Heart right ventricle (tissue), 16 donors: Measurements from ENCODE around the gene DNM3. TPM values are rescaled to one million over a fixed set of nuclear protein-coding genes. Genes with fewer than 3 reads are reported as not detected.

Experiments
- ATAC-seq, 8 donors: fragments of 200-7000 bp; cut with Tn5 transposase; one replicate each; pipeline ENCODE4 v1.9.1; 2020; ENCODE audit warnings: mild to moderate bottlenecking in 8 of 8, moderate library complexity in 8 of 8, moderate number of reproducible peaks in 1 of 8
- DNase-seq, 2 donors: peaks; one replicate each; pipeline ENCODE4 v3.0.0-alpha.2; 2020
- H3K27ac ChIP-seq, 10 donors: fragments of 200-600 bp; sonication (generic) in 2 of 10; one replicate each; pipeline versions ENCODE4 v1.5.0 to v1.8.0; 2020 to 2022; ENCODE audit warnings: mild to moderate bottlenecking in 3 of 10
- H3K27me3 ChIP-seq, 7 donors: fragments of 200-600 bp; one replicate each; pipeline ENCODE4 v1.8.0; 2021 to 2022; ENCODE audit warnings: mild to moderate bottlenecking in 2 of 7
- H3K36me3 ChIP-seq, 9 donors: fragments of 200-600 bp; sonication (generic) in 1 of 9; one replicate each; pipeline versions ENCODE4 v1.5.0 to v1.8.0; 2020 to 2022; ENCODE audit warnings: mild to moderate bottlenecking in 2 of 9
- H3K4me1 ChIP-seq, 9 donors: fragments of 200-600 bp; sonication (generic) in 1 of 9; one replicate each; pipeline versions ENCODE4 v1.5.0 to v1.8.0; 2020 to 2022; ENCODE audit warnings: mild to moderate bottlenecking in 4 of 9
- H3K4me3 ChIP-seq, 10 donors: fragments of 200-600 bp; sonication (generic) in 2 of 10; one replicate each; pipeline versions ENCODE4 v1.5.0 to v1.8.0; 2020 to 2022; ENCODE audit warnings: mild to moderate bottlenecking in 7 of 10, moderate library complexity in 2 of 10
- H3K9me3 ChIP-seq, 11 donors: fragments of 200-600 bp in 10 of 11; sonication (generic) in 2 of 11; one replicate each; pipeline versions ENCODE4 v1.5.0 to v1.8.0; 2013 to 2022; ENCODE audit warnings: mild to moderate bottlenecking in 2 of 11, control low read depth in 1 of 11, moderate library complexity in 1 of 11
- CTCF ChIP-seq, 9 donors: fragments of 200-600 bp; sonication (generic) in 2 of 9; IDR thresholded peaks; one replicate each; pipeline versions ENCODE4 v1.5.0 to v1.8.0; 2021 to 2022; ENCODE audit warnings: antibody characterized with exemption in 9 of 9, mild to moderate bottlenecking in 5 of 9, moderate library complexity in 1 of 9
- WGBS, 2 donors: extraction: QIAGEN DNeasy Blood & Tissue Kit; methylation state at CpG; one replicate each; pipeline ENCODE4 v1.1.7; 2013; ENCODE audit warnings: inconsistent platforms in 1 of 2; 5-methylcytosine and 5-hydroxymethylcytosine counted together
- intact Hi-C, 10 donors: fragments of 100-400 bp; cut with DNase I; formaldehyde crosslinking; loops; one replicate each; pipeline versions ENCODE4 v1.11.1 to v1.14.2; 2022
- polyA plus RNA-seq, 2 donors: library from polyadenylated mRNA; stranded (reverse); fragments of 200-250 nt; gene quantifications; one replicate each; pipeline ENCODE4 v1.2.3, GENCODE V29; 2013
- total RNA-seq, 10 donors: library from RNA; stranded (reverse); fragmentation: NEBNext Ultra II Directional in 3 of 10; extraction: Animal tissue kit (Norgen Biotek cat#: 25700) in 3 of 10; gene quantifications; one replicate each; pipeline versions ENCODE4 v1.2.1 to v1.2.4, GENCODE V29; 2021 to 2023
- donor health status: Arrhythmogenic right ventricular cardiomyopathy.
- donor health status: ischemic (EF 13 %, LVEDD 7.1; RV severe dilation, severe dysfunction).
- donor health status: healthy with polysubstance abuse.
- donor health status: DM: no; HTN: yes; CAD: no.
- donor health status: DM: no; HTN: no; CAD: no.
- donor health status: ischemic (EF 25% LVEDD 6.9; RV normal size, moderate dysfunction).
- donor health status: ischemic (EF 25% LVEDD 5.7; RV mildly dilated, moderate dysfunction).
- donor health status: healthy.
- donor health status: DM: yes; HTN: yes; CAD: no.
- donor health status: Ischemic cardiomyopathy.
- donor health status: ischemic (EF 35%, LVEDD 5.7; RV mildly dilated, moderate dysfunction).
- donor health status: nonischemic (EF 11% LVEDD 7.7; RV severe dilation, severe dysfunction).
- donor health status: DM: yes; HTN: yes; CAD: no.
- donor health status: PGD.
- donor health status: ischemic (EF 29% LVEDD 5.4; RV normal size, mild dysfunction).
- donor health status: nonischemic (EF 23%, LVEDD 6.1; RV moderate dilation, normal function).

The DNM3 gene
- total and polyA plus RNA-seq, 12 donors: 0.77 to 2.8 (median 2.2) TPM

GRCh38 chr1:172168597-172168872, 327.2 kb downstream of the DNM3 start:
- Histone ChIP-seq H3K36me3 (no peaks in the 10 kb centered on the region), H3K4me3 (no peak overlapping the region), H3K4me1 (peaks cover 0 to 29% (median 6%) of the 10 kb centered on the region in 9 donors), H3K27me3 (no peaks in the 10 kb centered on the region), H3K9me3 (peaks cover 0 to 4% (median 0%) of the 10 kb centered on the region in 11 donors), H3K27ac (peak overlapping the region in 6 of 10 donors; percentile 5 to 75 (median 22))
- ATAC-seq (peak in 1 of 8 donors; percentile 30), DNase-seq (no peak)
- 31 to 50% methylated on average over 2 of the region's 2 CpGs for WGBS, 2 donors
- intact Hi-C loops: no loop called here
- no peak for TF ChIP-seq CTCF (IDR thresholded peaks at IDR 0.05)

- no peak for TF ChIP-seq CTCF (IDR thresholded peaks at IDR 0.05)
- intact Hi-C loops: no loop called here
- no peak for ATAC-seq
These were observed 328.5 kb downstream of the DNM3 start for GRCh38 chr1:172169836-172170235.

GRCh38 chr1:172172352-172172831, 331.1 kb downstream of the DNM3 start:
- 94 to 95% methylated on average over 5 of the region's 5 CpGs for WGBS, 2 donors
- Histone ChIP-seq H3K9me3 (no peaks in the 10 kb centered on the region), H3K4me3 (no peak overlapping the region), H3K27ac (no peak overlapping the region), H3K36me3 (no peaks in the 10 kb centered on the region), H3K27me3 (no peaks in the 10 kb centered on the region), H3K4me1 (peaks cover 0 to 16% (median 6%) of the 10 kb centered on the region in 9 donors)
- no peak for ATAC-seq
- intact Hi-C loops: no loop called here
- DNase-seq: no peak
- TF ChIP-seq CTCF (IDR thresholded peaks at IDR 0.05): no peak

More at GRCh38 chr1:172169836-172170235, 328.5 kb downstream of the DNM3 start:
- Histone ChIP-seq H3K4me3 (no peak overlapping the region), H3K4me1 (peaks cover 0 to 17% (median 6%) of the 10 kb centered on the region in 9 donors), H3K9me3 (peaks cover 0 to 4% (median 0%) of the 10 kb centered on the region in 11 donors), H3K27ac (no peak overlapping the region), H3K27me3 (no peaks in the 10 kb centered on the region), H3K36me3 (no peaks in the 10 kb centered on the region)
- DNase-seq: no peak

- no peak for ATAC-seq
- Histone ChIP-seq H3K36me3 (no peaks in the 10 kb centered on the region), H3K27me3 (no peaks in the 10 kb centered on the region), H3K9me3 (no peaks in the 10 kb centered on the region), H3K27ac (no peak overlapping the region), H3K4me1 (peaks cover 0 to 21% (median 12%) of the 10 kb centered on the region in 9 donors), H3K4me3 (no peak overlapping the region)
- intact Hi-C loops: no loop called here
- 99 to 100% methylated on average over 1 of the region's 1 CpG for WGBS, 2 donors
- no peak for TF ChIP-seq CTCF (IDR thresholded peaks at IDR 0.05)
- no peak for DNase-seq
These were observed 334.9 kb downstream of the DNM3 start for GRCh38 chr1:172176206-172176605.
